GM04503 (cell line): Measurements from ENCODE around the gene PTPN4.
"Not testable (repeated sequence)": the region's sequence is repeated elsewhere in the genome, so short reads cannot be mapped to it uniquely, and the experiment has no call there.

Experiments used
- DNase-seq: peaks from one replicate; pipeline ENCODE4 v3.0.0-alpha.2; 2012; ENCODE audit warnings: low read depth

The PTPN4 gene

DNA sequence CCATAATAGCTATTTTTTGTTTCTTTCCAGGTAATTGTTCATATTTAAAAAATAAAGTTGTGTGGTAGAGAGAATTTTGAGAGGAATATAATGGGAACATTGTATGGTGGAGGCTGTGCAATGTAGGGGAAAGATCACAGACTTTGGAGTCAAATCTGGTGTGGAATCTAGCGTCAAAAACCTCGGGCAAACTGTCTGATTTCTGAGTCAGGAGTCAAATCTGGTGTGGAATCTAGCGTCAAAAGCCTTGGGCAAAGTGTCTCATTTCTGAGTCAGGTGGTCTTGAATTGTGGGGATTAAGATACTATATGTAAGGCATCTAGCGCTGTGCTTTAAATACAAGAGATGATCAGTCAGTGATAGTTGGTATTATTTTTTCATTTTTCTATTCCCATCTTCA, 5.1 kb downstream of the PTPN4 start:
- no peak for DNase-seq

DNA sequence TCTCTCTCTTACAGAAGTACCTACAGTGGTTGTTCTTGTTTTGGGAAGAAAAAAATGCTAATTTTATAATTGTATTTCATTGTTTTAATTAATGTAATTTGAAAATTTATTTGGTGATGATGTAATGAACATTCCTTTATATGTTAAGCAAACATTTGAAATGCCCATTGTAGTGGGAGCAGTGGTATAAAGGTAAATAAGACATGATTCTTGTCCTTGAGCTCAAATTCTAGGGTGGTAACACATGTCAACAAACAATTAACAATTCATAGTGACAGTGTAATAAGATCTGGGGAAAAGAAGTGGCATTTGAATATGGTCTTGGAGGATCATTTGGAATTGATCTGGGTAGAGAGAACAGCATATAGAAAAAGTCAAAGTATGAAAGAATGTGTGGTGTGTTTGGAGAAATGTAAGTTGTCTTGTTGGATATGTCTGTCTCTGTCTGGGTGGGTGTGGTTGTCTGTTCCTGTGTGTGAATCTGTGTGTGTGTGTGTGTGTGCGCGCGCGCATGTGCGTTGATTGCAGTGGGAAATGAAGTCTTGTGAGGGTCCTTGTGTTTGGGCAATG, 5.8 kb downstream of the PTPN4 start:
- no peak for DNase-seq

DNA sequence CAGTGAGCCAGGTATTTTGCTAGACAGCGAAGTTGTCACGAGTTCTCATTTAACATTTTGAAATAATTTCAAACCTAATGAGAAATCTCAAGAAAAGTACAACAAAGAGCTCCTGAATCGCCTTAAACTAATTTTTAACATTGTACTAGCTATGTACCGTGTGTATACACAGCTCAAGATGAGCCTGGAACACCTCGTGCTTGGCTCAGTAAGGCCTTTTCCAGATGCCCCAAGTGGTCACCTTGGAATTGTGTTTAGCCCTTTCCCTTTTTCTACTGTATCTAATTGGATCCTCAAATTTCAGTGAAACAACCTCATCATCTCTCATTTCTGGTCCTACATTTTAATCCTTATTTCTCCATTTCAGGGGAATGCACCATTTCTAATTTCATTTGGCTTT, 7.2 kb downstream of the PTPN4 start:
- no peak for DNase-seq

DNA sequence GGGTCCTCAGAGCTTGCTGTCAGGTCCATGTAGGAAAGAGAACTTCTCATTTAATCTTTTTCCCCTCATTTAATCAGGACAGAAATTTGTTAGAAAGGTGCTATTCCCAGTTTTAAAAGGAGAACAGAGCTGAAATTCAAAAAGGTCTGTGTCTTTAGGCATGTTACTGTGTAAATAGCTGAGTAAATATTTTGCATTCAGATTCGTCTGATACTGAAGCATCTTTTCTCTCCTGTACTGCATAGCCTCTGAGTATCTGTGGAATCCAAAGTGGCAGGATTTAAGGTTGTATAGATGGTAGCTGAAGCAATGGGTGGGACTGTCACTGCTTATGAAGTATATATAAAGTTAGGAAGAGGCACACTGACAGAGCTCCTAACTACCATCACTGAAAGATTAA, 9.0 kb downstream of the PTPN4 start:
- DNase-seq, result no peak

DNA sequence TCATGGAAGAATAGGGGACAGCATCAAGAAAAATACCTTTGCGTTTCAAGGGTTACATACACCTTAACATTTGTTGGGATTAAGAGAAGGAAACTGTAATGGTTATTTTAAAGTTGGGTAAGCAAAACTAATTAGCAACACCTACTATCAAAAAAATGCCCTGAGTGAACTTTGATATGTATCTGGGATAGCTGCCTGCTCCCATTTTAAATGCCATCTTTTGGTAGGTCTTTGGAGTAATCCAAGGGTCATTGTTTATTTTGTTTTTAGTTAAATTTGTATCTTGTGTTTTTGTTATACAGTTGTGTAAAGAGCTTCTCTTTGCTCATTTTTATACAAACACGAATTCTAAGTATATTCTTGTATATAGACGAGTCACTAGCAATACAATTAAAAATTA, 9.9 kb downstream of the PTPN4 start:
- DNase-seq, result no peak

DNA sequence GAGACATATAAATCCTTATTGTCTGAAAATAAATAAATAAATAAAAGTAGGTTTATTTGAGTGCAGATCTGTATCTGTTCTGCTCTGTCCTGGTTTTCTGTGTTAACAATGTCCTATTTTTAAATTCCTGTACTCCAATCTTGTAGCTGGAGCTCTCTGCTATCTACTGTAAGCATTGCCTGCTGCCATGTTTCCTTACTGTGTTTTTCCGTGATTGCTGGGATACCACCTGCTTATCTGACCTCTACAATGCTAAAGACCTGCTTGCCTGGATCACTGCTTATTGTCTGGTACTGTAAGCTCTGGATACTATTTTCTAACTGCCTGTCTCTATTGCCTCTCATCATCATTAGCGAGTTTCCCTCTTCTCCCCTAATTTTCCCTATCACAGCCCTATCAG, 11.6 kb downstream of the PTPN4 start:
- DNase-seq, result no peak

DNA sequence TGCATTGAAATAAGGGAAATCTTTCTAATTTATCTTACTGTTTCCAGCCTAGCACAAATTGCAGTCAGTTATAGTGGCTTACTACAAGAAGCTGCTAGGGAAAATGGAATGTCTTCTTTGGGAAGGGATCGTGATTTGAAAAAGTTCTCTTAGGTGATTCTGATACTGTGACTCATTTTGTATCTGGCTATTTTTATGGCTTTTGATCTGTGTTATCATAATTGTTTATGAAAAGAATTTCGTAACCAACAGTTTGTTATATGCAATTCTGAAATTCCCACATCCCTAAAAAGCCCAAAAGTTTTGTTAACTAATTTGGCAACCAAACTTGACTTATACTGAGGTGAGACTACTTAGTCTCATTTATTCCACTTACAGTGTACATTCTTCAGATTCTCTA, 12.4 kb downstream of the PTPN4 start:
- no peak for DNase-seq

DNA sequence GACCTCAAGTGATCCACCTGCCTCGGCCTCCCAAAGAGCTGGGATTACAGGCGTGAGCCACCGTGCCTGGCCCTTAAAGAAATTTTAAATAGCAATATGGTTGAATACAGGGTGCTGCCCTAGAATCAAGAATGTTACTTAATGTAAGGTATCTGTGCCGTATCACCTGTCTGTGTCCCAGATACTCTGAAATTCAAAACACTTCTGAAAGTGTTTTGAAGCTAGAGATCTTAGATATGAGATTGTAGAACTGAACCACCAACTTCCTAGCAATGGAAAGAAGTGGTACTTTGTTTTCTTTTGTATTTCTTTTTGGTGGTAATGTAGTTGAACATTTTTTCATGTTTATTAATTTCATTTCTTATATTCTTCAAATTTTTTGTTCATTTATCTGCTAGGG, 13.0 kb downstream of the PTPN4 start:
- no peak for DNase-seq

DNA sequence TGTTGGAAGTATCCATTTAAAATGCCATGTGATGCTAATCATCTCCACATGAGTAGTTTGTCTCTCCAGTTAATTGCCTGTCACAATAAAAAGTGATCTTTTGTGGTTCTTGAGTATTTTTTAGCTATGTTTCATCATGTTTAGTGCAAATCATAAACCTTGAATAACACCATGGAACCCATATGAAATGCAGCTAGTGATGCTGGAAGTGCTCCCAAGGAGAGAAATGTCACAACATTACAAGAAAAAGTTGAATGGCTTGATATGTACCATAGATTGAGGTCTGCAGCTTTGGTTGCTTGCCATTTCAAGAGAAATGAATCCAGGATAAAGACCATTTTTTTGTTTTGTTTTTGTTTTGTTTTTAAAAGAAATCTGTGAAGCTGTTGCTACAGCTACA, 14.3 kb downstream of the PTPN4 start:
- DNase-seq, result no peak

DNA sequence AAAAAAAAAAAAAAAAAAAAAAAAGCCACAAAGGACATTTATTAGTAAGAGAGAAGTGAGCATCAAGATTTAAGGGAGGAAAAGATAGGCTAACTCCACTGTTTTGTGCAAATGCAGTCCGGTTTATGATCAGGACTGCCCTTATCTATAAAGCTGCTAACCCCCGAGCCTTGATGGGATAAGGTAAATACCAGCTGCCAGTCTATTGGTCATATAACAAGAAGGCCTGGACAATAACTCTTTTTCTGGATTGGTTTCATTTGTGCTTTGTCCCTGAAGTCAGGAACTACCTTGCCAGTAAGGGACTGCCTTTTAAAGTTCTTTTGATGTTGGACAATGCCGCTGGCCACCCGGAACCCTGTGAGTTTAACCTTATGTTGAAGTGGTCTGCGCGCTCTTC, 15.4 kb downstream of the PTPN4 start:
- DNase-seq, result no peak

DNA sequence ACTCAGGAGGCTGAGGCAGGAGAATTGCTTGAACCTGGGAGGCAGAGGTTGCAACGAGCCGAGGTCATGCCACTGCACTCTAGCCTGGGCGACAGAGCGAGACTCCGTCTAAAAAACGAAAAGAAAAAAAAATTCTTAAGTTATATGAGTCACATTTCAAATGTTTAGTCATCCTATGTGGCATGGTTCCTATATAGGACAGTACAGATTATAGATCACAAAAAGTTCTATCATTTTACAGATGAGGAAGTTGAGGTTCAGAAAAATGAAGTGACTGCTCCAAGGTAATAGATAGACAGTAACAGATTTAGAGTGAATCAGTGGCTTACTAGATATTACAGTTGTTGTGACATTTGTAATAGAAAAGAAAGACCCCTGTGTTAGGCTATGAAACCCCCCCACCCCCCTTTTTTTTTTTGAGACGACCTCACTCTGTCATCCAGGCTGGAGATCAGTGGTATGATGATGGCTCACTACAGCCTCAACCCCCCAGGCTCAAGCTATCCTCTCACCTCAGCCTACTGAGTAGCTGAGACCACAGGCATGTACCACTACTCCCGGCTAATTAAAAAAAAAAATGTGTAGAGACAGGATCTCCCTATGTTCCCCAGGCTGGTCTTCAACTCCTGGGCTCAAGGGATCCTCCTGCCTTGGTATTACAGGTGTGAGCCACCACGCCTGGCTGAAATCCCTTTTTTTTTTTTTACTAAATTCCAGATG, 22.7 kb downstream of the PTPN4 start:
- DNase-seq, result no peak

DNA sequence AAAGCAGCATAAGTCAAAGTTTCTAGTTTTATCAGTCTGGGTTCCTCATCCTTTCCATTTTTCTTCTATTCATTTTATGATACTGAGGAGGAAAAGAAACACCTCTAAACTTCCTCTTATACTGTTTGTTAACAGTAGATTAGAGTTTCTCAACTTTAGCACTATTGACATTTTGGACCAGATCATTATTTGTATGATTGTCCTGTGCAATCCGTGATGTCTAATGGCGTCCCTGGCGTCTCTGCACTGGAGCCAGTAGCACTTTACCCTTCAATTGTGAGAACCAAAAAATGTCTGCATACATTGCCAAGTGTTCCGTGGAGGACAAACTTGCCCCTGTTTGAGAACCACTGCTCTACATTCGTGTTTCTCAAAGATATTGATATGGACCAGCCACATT, 25.2 kb downstream of the PTPN4 start:
- DNase-seq, result no peak

DNA sequence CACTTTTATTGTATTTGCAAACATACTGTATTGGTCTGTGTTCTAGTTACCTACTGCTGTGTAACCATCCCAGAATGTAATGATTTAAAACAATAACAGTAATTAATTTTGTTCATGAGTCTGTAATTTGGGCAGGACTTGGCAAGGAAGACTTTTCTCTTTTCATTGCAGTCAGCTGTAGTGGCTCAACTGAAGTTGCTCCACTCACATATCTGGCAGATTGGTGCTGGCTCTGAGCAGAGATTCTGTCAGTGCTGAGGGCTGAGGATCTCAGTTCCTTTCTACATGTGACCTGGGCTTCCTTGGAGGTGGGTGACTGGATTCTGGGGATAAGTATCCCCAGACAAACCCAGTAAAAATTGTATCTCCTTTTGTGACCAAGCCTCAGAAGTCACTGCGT, 26.6 kb downstream of the PTPN4 start:
- no peak for DNase-seq

DNA sequence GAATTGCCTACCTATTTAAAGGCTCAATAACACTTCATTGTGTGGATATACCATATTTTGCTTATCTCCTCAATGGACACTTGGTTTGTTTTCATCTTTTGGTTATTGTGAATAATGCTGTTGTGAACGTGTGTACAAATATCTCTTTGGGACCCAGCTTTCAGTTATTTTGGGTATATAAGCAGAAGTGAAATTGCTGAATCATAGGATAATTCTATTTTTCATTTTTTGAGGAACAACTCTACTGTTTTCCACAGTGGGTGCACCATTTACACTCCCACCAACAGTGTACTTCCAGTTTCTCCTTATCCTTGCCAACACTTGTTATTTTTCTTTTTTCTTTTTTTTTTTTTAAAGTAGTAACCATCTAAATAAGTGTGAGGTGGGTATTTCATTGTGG, 29.0 kb downstream of the PTPN4 start:
- no peak for DNase-seq

DNA sequence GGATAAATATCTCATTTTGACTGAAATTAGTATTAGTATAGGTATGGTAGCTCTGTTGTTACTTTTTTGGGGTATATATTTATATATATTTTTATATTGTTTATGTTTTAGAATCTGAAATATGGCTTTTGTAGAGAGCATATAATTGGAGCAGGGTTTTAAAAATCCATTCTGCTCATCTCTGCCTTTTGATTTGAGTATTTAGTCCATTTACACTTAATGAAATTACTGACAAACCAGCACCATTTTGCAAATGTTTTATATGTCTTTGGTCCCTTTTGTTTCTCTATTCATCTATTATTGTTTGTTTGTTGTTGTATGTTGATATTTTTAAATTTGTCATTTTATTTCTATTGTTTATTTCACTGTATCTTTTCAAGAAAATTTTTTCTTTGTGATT, 30.7 kb downstream of the PTPN4 start:
- DNase-seq, result no peak

DNA sequence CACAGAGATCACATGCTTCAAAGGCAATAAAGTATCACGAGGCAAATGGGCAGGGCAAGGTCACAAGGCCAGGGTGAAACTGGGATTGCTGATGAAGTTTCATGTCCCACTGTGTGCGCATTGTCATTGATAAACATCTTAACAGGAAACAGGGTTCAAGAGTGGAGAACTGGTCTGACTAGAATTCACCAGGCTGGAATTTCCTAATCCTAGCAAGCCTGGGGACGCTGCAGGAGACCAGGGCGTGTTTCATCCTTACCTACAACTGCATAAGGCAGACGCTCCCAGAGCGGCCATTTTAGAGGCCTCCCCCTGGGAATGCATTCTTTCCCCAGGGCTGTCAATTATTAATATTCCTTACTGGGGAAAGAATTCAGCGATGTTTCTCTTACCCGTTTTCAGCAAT, 33.2 kb downstream of the PTPN4 start:
- no peak for DNase-seq

DNA sequence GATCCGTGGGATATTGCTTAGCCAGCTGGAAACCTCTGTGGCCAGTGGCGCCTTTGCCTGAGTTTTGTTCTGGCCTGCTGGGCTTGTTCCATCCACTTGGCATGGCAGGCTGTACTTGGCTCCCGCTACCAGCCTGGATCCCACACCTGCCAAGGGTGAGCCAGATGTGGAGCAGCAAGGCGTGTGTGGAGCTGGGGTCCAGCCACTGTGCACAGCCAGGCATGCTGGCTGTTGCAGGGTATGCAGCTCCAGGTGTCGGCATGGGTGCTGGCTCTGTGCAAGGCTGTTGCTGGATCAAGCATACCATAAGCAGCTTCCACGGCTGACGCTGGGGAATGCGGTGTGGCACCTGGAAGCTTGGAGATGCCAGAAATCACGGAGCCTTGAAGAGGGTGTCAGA, 34.5 kb downstream of the PTPN4 start:
- no peak for DNase-seq

DNA sequence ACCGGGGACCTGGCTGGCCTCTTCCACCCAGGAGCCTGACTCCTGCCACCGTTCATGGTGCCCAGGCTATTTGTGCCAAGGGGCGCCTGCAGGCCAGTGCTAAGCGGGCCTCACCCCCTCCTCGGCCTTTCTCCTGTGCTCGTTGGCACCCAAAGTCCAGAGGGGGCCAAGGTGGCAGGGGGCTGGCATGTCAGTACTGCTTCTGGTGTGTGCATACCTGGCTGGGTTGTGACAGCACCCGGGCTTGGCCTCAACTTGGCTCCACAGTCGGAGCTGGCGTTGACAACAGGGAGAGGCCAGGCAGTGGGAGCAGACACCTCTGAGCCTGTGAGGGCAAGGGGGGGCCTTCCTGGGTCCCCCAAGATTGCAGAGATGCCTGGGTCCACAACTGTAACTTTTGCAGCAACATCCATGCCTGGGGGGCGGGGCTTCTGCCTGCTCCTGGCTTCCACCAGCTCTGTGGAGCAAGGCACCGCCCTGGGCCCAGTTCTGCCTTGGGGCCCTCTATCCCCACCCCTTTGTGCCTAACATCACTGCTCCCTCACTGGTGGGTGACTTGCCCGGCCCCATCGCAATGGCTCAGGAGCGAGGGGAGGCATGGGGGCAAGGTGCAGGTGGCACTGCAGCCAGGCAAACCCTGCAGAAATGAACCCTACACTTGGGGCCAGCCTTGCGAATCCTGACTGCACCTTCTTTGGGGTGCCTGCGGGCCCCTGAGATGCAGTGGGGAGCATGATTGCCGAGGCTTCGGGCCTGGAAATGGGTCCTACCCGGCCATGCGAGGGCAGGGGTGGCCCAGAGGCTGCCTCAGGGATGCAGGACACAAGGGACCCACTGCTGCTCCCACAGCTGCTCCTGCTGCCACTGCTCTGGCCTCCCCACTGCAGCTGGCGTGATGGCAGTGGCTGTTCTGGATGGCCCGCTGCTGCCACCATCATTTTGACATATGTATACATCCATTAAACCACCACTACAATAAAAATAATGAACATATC, 35.9 kb downstream of the PTPN4 start:
- DNase-seq, result no peak

DNA sequence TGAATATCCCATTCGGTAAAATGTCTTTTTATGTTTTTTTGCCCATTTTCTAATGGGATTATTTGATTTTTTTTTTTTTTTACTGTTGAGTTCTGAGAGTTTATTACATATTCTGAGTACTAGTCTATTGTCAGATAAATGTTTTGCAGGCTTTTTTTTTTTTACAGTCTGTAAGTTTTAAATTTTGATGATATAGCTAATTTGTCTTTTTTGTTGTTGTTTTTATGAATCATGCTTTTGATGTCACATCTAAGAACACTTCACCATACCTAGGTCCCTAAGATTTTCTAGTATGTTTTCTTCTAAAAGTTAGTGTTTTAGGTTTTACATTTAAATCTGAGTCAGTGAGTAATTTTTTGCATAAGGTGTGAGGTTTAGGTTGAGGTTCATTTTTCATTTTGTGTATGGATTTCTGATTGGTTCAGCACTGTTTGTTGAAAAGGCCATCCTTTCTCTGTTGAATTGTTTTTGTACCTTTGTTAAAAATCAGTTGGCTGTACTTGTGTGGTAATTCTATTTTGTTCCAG, 40.7 kb downstream of the PTPN4 start:
- no peak for DNase-seq

DNA sequence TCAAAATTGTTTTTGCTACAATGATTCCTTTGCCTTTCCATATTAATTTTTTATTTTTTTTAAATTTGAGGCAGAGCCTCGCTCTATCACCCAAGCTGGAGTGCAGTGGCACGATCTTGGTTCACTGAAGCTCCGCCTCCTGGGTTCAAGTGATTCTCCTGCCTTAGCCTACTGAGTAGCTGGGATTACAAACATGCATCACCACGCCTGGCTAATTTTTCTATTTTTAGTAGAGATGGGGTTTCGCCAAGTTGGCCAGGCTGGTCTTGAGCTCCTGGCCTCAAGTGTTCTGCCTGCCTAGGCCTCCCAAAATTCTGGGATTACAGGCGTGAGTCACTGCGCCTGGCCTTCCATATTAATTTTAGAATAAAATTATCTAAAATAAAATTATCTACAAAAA, 41.3 kb downstream of the PTPN4 start:
- no peak for DNase-seq

DNA sequence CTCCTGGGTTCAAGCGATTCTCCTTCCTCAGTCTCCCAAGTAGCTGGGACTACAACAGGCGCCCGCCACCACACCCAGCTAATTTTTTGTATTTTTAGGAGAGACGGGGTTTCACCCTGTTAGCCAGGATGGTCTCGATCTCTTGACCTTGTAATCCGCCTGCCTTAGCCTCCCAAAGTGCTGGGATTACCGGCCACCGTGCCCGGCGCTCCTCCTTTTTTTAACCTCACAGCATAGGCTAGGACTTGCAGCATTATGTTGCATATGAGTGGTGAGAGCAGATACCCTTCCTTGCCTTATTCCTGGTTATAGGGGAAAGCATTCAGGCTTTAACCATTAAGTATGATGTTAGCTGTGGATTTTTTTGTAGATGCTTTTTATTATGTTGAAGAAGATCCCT, 42.3 kb downstream of the PTPN4 start:
- DNase-seq, result not testable (repeated sequence)

DNA sequence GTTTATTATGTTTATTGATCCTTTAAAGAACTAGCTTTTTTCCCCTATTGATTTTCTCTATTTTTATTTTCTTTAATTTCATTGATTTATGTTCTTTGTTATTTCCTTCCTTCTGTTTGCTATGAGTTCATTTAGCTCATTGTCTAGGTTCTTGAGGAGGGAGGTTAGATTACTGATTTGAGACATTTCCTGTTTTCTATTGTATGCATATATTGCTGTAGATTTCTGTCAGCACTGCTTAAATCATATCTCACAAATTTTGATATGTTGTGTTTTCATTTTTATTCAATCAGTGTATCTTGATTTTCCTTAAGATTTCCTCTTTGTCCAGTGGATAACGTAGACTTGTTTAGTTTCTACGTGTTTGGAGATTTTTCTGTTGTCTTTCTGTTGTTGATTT, 43.4 kb downstream of the PTPN4 start:
- no peak for DNase-seq

DNA sequence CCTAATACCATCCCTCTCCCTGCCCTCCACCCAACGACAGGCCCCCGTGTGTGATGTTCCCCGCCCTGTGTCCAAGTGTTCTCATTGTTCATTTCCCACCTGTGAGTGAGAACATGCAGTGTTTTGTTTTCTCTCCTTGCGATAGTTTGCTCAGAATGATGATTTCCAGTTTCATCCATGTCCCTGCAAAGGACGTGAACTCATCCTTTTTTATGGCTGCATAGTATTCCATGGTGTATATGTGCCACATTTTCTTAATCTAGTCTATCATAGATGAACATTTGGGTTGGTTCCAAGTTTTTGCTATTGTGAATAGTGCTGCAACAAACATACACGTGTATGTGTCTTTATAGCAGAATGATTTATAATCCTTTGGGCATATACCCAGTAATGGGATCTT, 44.7 kb downstream of the PTPN4 start:
- DNase-seq, result not testable (repeated sequence)
